Stomach (tissue), 4 donors: ENCODE results near the gene SMIM17.

Experiments used
- CTCF ChIP-seq, 7 experiments: fragments of 450-650 bp in 4 of 7; fragments of 200-600 bp in 3 of 7; sonication (generic) in 3 of 7; IDR thresholded peaks; one replicate each; pipeline ENCODE4 v1.5.1; 2016 to 2019; ENCODE audit warnings: antibody characterized with exemption in 7 of 7, control low read depth in 2 of 7, mild to moderate bottlenecking in 1 of 7
- EP300 ChIP-seq: sonication (generic); formaldehyde crosslinking; IDR thresholded peaks from one replicate; pipeline ENCODE4 v1.6.1; 2017; ENCODE audit warnings: antibody characterized with exemption
- POLR2A ChIP-seq, 4 donors: fragments of 450-650 bp; IDR thresholded peaks; one replicate each; pipeline ENCODE4 v1.6.1; 2016; ENCODE audit warnings: antibody characterized with exemption in 4 of 4, control low read depth in 2 of 4, mild to moderate bottlenecking in 1 of 4, moderate library complexity in 1 of 4

GRCh38 chr19:56678205-56678604 is 35.2 kb downstream of the SMIM17 start:
- TF ChIP-seq EP300, result no peak
- no peak for TF ChIP-seq CTCF (IDR thresholded peaks at IDR 0.05)
- TF ChIP-seq POLR2A (IDR thresholded peaks at IDR 0.05), result no peak
